Pancreas (tissue), 10 donors: Measurements from ENCODE around the gene CMTM5. TPM values are rescaled to one million over a fixed set of nuclear protein-coding genes. Genes with fewer than 3 reads are reported as not detected.

ENCODE experiments used
- ATAC-seq, 4 donors: fragments of 200-7000 bp; cut with Tn5 transposase; one replicate each; pipeline versions ENCODE4 v1.8.0 to v1.9.1; 2020; ENCODE audit warnings: mild to moderate bottlenecking in 4 of 4, moderate library complexity in 4 of 4
- DNase-seq, 6 donors: peaks; one replicate each; pipeline ENCODE4 v3.0.0-alpha.2; 2020
- FAIRE-seq: peaks from 2 replicates; lab custom pipeline; 2012; peaks lifted over from hg19 to GRCh38; lab: Jason Lieb, UNC
- H3K27ac ChIP-seq, 4 donors: fragments of 200-600 bp; sonication (generic); 1 replicate in 3 of 4; 2 replicates in 1 of 4; pipeline versions ENCODE4 v1.5.0 to v1.8.0; 2020
- H3K27me3 ChIP-seq, 4 donors: fragments of 200-600 bp; one replicate each; pipeline ENCODE4 v1.8.0; 2021
- H3K36me3 ChIP-seq, 3 donors: fragments of 200-600 bp; sonication (generic) in 1 of 3; one replicate each; pipeline versions ENCODE4 v1.5.0 to v1.8.0; 2020 to 2021
- H3K4me1 ChIP-seq, 3 donors: fragments of 200-600 bp; one replicate each; pipeline ENCODE4 v1.8.0; 2021
- H3K4me3 ChIP-seq, 4 donors: fragments of 200-600 bp; sonication (generic) in 2 of 4; one replicate each; pipeline versions ENCODE4 v1.5.0 to v1.8.0; 2020 to 2021
- H3K9me3 ChIP-seq, 4 donors: fragments of 200-600 bp; one replicate each; pipeline ENCODE4 v1.8.0; 2021
- CTCF ChIP-seq, 4 donors: fragments of 200-600 bp; sonication (generic) in 3 of 4; IDR thresholded peaks; one replicate each; pipeline versions ENCODE4 v1.5.0 to v1.8.0; 2021; ENCODE audit warnings: antibody characterized with exemption in 4 of 4
- WGBS, 2 donors: extraction: QIAGEN DNeasy Blood & Tissue Kit; methylation state at CpG; one replicate each; pipeline ENCODE4 v1.1.7; 2013; 5-methylcytosine and 5-hydroxymethylcytosine counted together
- intact Hi-C, 3 donors: fragments of 100-400 bp; cut with DNase I; formaldehyde crosslinking; loops; one replicate each; pipeline versions ENCODE4 v1.11.1 to v1.14.2; 2022
- polyA plus RNA-seq, 2 donors: library from polyadenylated mRNA; stranded (reverse); fragments of 200-250 nt; gene quantifications; one replicate each; pipeline ENCODE4 v1.2.3, GENCODE V29; 2013
- total RNA-seq, 6 donors: library from RNA; stranded (reverse); fragmentation: NEBNext Ultra II Directional in 4 of 6; extraction: Animal tissue kit (Norgen Biotek cat#: 25700) in 4 of 6; gene quantifications; one replicate each; pipeline versions ENCODE4 v1.2.1 to v1.2.4, GENCODE V29; 2021 to 2023
- donor health status: healthy with polysubstance abuse.
- donor health status: DM: no; HTN: no; CAD: no; lungs with moderate emphysema.
- donor health status: DM: no; HTN: no; CAD: no.
- donor health status: control.
- donor health status: control.
- donor health status: Bipolar disorder and iron deficiency.
- donor health status: DM: yes; HTN: yes; CAD: no.
- donor health status: DM: no; HTN: no; CAD: no.
- donor health status: DM: no; HTN: no; CAD: no.
- donor health status: DM: yes; HTN: yes; CAD: no.

The CMTM5 gene, protein sequence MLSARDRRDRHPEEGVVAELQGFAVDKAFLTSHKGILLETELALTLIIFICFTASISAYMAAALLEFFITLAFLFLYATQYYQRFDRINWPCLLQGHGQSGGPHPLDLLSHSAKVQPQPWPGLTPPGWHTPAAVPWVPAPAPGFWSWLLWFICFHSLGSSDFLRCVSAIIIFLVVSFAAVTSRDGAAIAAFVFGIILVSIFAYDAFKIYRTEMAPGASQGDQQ
- under 1 TPM in 1 of 6 donors, not detected in 5; 0.25 TPM for total RNA-seq
- polyA plus RNA-seq = under 1 TPM; 0.16 to 0.53 TPM

GRCh38 chr14:23376482-23377197 lies at the start of gene CMTM5:
TSS of gene CMTM5 (plus strand) at chr14:23377046. CDS start at chr14:23377252, 206 bp downstream.
- Histone ChIP-seq H3K9me3 (no peaks in the 10 kb centered on the region), H3K27me3 (no peaks in the 10 kb centered on the region), H3K4me1 (peaks cover 0 to 3% (median 0%) of the 10 kb centered on the region in 3 donors), H3K4me3 (no peak within 1 kb of the TSS), H3K36me3 (no peaks in the 10 kb centered on the region), H3K27ac (no peak within 1 kb of the TSS)
- 67 to 77% methylated on average over 13 of the region's 13 CpGs for WGBS, 2 donors
- intact Hi-C loops = loop anchor here in 1 of 3 donors (5.0 kb wide), 1 partner anchor 49 kb away; no protein-coding TSS in a partner anchor
- no peak for TF ChIP-seq CTCF (IDR thresholded peaks at IDR 0.05)
- ATAC-seq (no peak), FAIRE-seq (no peak), DNase-seq (no peak)

DNA sequence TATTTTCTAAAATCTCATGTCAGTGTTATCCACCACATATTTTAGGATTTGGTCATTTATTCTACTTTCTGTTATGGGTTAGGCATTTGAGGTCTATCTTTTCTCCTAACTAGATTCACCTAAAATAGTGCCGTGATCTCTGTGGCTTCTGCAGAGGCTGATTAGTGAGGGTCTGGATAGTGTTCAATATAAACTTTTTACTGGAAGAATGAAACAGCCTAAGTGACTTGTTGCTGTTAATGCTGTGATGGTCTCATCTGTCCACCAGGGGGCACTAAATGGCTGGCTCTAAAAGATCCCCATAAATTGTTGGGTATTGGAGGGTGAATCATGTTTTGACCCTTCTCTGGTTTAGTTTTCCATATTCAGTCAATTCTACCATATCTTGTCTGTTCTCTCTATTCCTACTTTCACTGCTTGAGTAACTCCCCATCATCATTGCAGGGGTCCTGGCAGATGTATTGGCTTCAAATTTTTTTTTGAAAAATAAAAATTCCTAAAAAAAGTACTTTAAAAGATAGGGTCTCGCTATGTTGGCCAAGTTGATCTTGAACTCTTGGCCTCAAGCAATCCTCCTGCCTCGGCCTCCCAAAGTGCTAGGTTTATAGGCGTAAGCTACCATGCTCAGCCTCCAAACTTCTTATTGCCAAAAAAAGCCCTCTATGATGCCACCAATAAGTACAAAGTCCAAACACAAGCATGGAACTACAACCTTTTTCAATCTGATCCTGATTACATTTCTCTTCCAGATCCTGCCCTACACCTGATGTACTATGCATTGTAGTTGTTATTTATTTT lies 48.7 kb upstream of the CMTM5 start:
- intact Hi-C loops = loop anchor here in 1 of 3 donors (5.0 kb wide), 2 partner anchors 49 to 139 kb away; partner anchors contain the start of genes CMTM5 and NGDN

DNA sequence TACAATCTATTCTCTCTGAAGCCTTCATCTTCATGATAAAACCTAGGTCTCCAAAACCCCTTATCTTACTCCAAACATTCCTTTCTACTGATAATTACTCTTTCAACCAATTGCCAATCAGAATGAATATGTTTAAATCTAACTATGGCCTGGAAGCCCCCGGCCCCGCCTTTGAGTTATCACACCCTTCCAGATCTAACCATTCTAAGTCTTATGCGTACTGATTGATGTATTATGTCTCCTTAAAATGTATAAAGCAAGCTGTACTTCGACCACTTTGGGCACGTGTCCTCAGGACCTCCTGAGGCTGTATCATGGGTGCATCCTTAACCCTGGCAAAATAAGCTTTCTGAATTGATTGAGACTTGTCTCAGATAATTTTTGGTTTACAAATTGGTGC lies 41.2 kb upstream of the CMTM5 start:
- WGBS, 2 donors = 76 to 83% methylated on average over 5 of the region's 5 CpGs
- Histone ChIP-seq H3K9me3 (no peaks in the 10 kb centered on the region), H3K27ac (no peak overlapping the region), H3K4me1 (no peaks in the 10 kb centered on the region), H3K27me3 (no peaks in the 10 kb centered on the region), H3K4me3 (no peak overlapping the region), H3K36me3 (no peaks in the 10 kb centered on the region)
- ATAC-seq = no peak
- no peak for FAIRE-seq
- no peak for DNase-seq
- intact Hi-C loops = loop anchor here in 1 of 3 donors (5.0 kb wide), 1 partner anchor 37 kb away; the partner anchor contains the start of gene IL25
- TF ChIP-seq CTCF (IDR thresholded peaks at IDR 0.05) = no peak

More for the DNA sequence above, 48.7 kb upstream of the CMTM5 start:
- Histone ChIP-seq H3K4me3 (no peak overlapping the region), H3K9me3 (no peaks in the 10 kb centered on the region), H3K27ac (no peak overlapping the region), H3K4me1 (peaks cover 0 to 8% (median 4%) of the 10 kb centered on the region in 3 donors), H3K27me3 (no peaks in the 10 kb centered on the region), H3K36me3 (peaks cover 0 to 24% (median 13%) of the 10 kb centered on the region in 3 donors)
- DNase-seq = peak in 4 of 6 donors; percentile 52 to 77 (median 61)
- FAIRE-seq = no peak
- TF ChIP-seq CTCF (IDR thresholded peaks at IDR 0.05) = peak; percentile 70 to 84 (median 79)
- WGBS, 2 donors = 28 to 40% methylated on average over 4 of the region's 4 CpGs
- ATAC-seq = peak; percentile 75 to 96 (median 90)

DNA sequence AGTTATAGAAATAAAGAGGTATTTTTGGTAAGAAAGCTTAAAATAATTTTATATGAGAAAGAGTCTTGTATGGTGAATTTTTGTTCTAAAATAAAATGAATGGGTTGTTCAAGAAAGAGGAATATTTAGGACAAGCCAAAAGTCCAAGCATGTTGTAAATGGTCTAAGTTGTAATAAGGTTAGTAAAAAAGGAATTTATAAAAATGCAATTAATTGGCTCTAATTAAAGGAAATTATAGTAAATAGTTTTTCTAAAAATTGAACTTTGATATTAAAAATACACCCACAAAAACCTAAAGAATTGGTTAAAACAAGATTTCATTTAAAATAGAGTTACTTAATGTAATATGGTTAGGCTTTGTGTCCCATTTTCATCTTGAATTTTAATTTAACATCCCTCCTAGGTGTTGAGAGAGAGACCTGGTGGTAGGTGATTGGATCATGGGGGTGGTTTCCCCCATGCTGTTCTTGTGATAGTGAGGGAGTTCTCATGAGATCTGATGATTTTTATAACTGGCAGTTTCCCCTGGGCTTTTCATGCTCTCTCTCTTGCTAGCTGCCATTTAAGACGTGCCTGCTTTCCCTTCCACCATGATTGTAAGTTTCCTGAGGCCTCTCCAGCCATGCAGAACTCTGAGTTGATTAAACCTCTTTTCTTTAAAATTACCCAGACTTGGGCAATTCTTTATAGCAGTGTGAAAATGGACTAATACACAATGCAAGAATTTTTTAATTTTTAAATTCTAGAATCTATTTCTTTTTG lies 37.2 kb upstream of the CMTM5 start:
- TF ChIP-seq CTCF (IDR thresholded peaks at IDR 0.05) = no peak
- WGBS, 2 donors = 61 to 77% methylated on average over 1 of the region's 1 CpG

More for the DNA sequence above, 37.2 kb upstream of the CMTM5 start:
- intact Hi-C loops = loop anchor here in 1 of 3 donors (5.0 kb wide), 1 partner anchor 33 kb away; the partner anchor contains the start of gene IL25
- no peak for ATAC-seq
- Histone ChIP-seq H3K4me1 (no peaks in the 10 kb centered on the region), H3K27ac (no peak overlapping the region), H3K9me3 (no peaks in the 10 kb centered on the region), H3K36me3 (no peaks in the 10 kb centered on the region), H3K27me3 (no peaks in the 10 kb centered on the region), H3K4me3 (no peak overlapping the region)
- no peak for FAIRE-seq
- no peak for DNase-seq
